Activated CD4-positive, alpha-beta T cell treated with anti-CD3 and anti-CD28 coated beads, Interleukin-2, amount 50 U/mL, for 1 hour (primary cell): ENCODE results near the gene PIEZO2.

Experiments used
- DNase-seq: peaks from one replicate; pipeline ENCODE4 v3.0.0-alpha.2; 2020

Gene PIEZO2

GRCh38 chr18:10723496-10723895 is 425.9 kb downstream of the PIEZO2 start:
- no peak for DNase-seq

- DNase-seq = no peak
Measured at GRCh38 chr18:10718809-10719208, 430.6 kb downstream of the PIEZO2 start.

GRCh38 chr18:10715791-10716190 is 433.6 kb downstream of the PIEZO2 start:
- DNase-seq = no peak

- no peak for DNase-seq
Measured at GRCh38 chr18:10713409-10713808, 436.0 kb downstream of the PIEZO2 start.

GRCh38 chr18:10707294-10707693 is 442.1 kb downstream of the PIEZO2 start:
- no peak for DNase-seq

GRCh38 chr18:10705786-10706185 is 443.6 kb downstream of the PIEZO2 start:
- DNase-seq = no peak

- DNase-seq = no peak
Measured at GRCh38 chr18:10705291-10705690, 444.1 kb downstream of the PIEZO2 start.

- DNase-seq = no peak
Measured at GRCh38 chr18:10702206-10702605, 447.2 kb downstream of the PIEZO2 start.

GRCh38 chr18:10690366-10690765 is 459.0 kb downstream of the PIEZO2 start:
- DNase-seq = no peak

- no peak for DNase-seq
Measured at GRCh38 chr18:10690035-10690329, 459.4 kb downstream of the PIEZO2 start.

- no peak for DNase-seq
Measured at GRCh38 chr18:10689236-10690034, 459.9 kb downstream of the PIEZO2 start.

GRCh38 chr18:10688766-10689165 is 460.6 kb downstream of the PIEZO2 start:
- no peak for DNase-seq

- DNase-seq = no peak
Measured at GRCh38 chr18:10687161-10687925, 462.0 kb downstream of the PIEZO2 start.

- no peak for DNase-seq
Measured at GRCh38 chr18:10686308-10686707, 463.1 kb downstream of the PIEZO2 start.

- DNase-seq = no peak
Measured at GRCh38 chr18:10685484-10685883, 463.9 kb downstream of the PIEZO2 start.

GRCh38 chr18:10682368-10682714 is 467.0 kb downstream of the PIEZO2 start:
- DNase-seq = no peak

GRCh38 chr18:10681581-10682367 is 467.6 kb downstream of the PIEZO2 start:
- DNase-seq = no peak

GRCh38 chr18:10680271-10680596 is 469.1 kb downstream of the PIEZO2 start:
- no peak for DNase-seq

GRCh38 chr18:10679557-10680270 is 469.7 kb downstream of the PIEZO2 start:
- no peak for DNase-seq

GRCh38 chr18:10671441-10671840 is 477.9 kb downstream of the PIEZO2 start:
- DNase-seq = no peak

- no peak for DNase-seq
Measured at GRCh38 chr18:10670856-10671255, 478.5 kb downstream of the PIEZO2 start.

GRCh38 chr18:10669441-10670100 is 479.8 kb downstream of the PIEZO2 start:
- DNase-seq = no peak

- no peak for DNase-seq
Measured at GRCh38 chr18:10663750-10664149, 485.6 kb downstream of the PIEZO2 start.
